Amniotic epithelial cell (primary cell): ENCODE measurements around the gene EIF2S2.
A peak's percentile ranks its signal among the peaks of the same experiment; 100 is the strongest.
"Not testable (repeated sequence)": the region's sequence is repeated elsewhere in the genome, so short reads cannot be mapped to it uniquely, and the experiment has no call there.

Experiments used
- DNase-seq: peaks from one replicate; pipeline ENCODE4 v3.0.0-alpha.2; 2010; ENCODE audit warnings: low read depth

EIF2S2 gene, protein sequence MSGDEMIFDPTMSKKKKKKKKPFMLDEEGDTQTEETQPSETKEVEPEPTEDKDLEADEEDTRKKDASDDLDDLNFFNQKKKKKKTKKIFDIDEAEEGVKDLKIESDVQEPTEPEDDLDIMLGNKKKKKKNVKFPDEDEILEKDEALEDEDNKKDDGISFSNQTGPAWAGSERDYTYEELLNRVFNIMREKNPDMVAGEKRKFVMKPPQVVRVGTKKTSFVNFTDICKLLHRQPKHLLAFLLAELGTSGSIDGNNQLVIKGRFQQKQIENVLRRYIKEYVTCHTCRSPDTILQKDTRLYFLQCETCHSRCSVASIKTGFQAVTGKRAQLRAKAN

DNA sequence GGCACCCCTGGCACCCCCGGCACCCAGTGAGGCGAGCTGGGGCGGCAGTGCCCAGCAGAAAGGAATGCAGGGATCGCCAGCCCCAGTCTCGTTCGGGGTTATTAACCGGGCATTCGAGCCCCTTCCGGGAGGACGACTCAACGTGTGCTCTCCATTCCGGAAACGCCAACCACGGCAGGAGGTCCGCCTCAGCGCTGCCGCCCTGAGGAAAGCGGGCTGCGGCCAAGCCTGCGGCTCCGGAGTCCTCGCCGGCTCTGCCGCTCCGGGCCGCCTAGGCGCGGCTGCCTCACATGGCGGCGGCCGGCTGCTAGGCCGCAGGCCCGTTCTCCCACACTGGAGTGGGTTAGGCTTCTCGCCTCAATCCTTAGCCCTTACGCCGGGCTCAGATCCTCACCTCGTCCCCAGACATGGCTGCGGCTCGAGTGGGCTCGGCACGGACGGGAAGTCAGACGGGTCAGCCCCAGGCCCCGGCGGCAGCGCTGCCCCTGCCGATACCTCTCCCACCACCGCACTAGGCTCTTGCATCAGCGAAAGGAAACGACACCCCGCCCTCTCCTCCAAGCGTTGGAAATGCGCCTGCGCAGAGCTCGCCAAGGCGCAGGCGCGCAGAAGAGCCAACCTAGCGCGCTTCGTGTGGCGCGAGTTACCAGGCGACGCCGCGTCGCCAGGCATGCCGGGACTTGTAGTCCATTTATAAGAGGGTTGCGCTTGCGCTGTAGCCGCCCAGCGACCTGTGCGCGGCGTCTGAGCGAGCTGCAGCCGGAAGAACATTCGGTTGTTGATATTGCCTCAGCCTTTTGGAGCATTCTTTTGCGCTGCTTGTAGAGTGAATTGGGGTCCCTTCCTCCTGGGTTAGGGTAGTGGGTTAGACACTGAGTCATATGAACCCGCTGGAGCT lies at the start of gene EIF2S2:
TSS of gene EIF2S2 (minus strand) at position 542 of the 898 bp plus-strand sequence. CDS start at position 409, 133 bp downstream.
- peak; percentile 98 for DNase-seq

DNA sequence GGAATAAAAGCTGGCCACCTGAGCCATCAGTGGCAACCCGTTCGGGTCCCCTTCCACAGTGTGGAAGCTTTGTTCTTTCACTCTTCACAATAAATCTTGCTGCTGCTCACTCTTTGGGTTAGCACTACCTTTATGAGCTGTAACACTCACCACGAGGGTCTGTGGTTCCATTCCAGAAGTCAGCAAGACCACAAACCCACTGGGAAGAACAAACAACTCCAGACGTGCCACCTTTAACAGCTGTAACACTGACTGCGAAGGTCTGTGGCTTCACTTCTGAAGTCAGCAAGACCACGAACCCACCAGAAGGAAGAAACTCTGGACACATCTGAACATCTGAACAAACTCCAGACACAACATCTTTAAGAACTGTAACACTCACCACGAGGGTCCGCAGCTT lies 45.7 kb upstream of the EIF2S2 start:
- not testable (repeated sequence) for DNase-seq

DNA sequence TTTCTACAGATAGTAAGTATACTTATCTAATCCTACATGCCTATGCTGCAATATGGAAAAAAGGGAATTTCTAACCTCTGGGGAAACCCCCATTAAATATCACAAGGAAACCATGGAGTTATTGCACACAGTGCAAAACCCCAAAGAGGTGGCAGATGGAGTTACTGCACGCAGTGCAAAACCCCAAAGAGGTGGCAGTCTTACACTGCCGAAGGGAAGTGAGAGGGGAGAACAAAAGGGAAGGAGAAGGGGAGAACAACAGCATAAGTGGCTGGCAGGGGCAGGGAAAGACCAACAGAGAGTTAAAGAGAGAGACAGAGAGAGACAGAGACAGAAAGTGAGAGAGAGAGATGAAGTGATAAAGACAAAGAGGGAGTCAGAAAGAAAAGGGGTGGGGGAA lies 43.8 kb upstream of the EIF2S2 start:
- no peak for DNase-seq

DNA sequence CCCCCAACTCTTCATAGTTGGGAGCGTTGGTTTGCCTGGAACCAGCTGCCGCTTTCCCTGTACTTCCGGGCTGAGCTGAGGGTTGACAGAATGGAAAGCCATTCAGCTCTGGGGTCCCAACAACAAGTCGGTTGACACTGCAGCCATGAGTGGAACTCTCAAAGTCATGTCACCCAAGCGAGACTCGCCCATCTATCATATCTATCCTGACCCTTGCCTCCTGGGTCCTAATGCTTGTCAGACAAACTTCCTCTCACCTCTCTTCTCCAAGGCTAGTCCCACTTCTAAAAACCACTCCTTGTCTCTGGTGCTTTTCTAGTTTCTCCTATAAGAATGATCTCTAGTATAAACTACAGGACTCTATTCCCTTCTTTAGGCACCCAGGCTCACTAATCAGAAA lies 41.1 kb upstream of the EIF2S2 start:
- DNase-seq, result not testable (repeated sequence)

DNA sequence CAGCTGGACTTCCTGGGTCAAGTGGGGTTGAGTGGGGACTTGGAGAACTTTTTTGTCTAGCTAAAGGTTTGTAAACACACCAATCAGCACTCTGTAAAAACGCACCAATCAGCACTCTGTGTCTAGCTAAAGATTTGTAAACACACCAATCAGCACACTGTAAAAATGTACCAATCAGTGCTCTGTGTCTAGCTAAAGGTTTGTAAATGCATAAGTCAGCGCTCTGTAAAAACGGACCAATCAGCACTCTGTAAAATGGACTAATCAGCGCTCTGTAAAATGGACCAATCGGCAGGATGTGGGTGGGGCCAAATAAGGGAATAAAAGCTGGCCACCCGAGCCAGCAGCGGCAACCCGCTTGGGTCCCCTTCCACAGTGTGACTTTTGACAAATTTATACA lies 40.0 kb upstream of the EIF2S2 start:
- not testable (repeated sequence) for DNase-seq

DNA sequence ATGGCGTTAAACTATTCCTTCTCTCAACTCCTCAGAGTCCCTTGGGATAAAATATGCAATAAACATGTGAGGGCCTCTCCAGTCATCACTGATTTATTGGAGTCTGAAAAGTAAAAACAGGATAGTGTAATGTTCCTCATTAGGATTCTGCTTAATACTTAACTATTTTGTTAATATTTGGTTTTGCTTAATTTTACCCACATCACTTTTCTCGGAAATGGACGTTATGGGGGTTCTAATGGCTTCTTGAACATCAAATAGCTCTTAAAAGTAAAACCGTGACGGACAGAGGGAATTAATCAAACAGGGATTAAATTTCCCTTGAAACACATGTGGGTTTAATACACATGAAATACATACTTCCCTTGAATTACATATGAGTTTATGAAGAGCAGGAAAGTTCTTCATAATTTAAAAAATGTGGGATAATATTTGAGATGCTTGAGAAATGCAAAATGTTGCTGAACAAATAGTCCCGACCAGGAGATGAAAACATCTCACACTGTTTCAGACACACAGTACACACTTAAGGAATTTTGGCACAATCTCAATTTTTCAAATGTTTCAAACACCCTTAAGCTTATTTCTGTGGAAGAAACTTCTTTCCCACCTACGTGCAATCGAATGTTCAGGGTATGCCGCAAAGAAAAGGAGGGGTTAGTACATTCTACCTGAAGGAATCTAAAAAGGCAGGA lies 38.4 kb upstream of the EIF2S2 start:
- no peak for DNase-seq

DNA sequence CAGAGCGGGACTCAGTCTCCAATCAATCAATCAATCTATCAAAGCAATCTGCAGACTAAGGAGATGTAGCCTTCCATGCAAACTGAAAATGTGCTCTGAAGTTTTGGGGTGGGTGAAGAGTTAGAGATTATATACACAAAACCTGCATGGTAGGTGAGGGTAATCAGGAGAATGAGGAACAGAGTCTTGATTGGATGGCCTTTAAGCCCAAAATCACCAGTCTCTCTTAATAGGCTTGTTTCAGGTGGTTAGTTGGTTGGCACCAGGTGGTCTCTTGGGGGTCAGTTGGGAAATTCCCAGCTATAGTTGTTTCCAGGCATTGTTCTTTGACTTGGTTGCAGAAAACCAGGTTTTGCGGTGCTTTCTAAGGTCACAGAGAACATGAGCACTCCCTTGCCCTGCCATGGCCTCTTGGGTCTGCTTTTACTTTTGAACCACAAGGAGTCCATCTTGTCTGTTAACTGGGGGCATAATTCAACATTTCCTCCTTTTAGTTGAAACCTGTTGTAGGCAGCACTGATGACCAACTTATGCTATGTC lies 33.3 kb upstream of the EIF2S2 start:
- DNase-seq, result no peak

DNA sequence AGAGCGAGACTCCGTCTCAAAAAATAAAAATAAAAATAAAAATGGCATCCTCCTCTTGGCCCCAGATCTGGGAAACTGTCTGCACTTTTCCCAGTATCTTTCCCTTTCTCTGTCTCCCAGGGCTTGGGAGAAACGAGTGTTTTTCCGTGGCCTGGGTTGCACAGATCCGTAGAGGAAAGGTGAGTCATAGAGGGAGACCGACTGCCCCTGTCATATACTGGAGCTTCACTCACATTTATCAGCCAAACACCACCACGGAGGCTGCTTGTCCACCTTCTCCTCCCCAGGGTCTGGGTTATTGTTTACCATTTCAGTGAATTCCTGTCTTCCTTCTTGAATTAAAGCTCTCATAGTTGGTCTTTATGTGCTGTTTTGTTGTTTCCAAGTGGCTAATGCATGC lies 31.9 kb upstream of the EIF2S2 start:
- peak; percentile 61 for DNase-seq

DNA sequence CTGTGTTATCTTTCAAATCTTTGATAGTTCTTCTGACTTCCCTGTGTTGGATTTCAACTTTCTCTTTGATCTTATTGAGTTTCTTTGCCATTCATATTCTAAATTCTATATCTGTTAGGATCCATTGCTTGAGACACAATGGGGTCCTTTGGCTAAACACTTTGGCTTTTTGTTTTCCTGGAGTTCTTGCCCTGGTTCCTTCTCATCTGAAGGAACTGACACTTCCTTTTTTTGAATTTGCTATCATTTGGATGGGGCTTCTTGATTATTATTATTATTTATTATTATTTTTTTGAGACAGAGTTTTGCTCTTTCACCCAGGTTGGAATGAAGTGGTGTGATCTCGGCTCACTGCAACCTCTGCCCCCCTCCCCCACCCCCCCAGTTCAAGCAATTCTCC lies 30.1 kb upstream of the EIF2S2 start:
- no peak for DNase-seq

DNA sequence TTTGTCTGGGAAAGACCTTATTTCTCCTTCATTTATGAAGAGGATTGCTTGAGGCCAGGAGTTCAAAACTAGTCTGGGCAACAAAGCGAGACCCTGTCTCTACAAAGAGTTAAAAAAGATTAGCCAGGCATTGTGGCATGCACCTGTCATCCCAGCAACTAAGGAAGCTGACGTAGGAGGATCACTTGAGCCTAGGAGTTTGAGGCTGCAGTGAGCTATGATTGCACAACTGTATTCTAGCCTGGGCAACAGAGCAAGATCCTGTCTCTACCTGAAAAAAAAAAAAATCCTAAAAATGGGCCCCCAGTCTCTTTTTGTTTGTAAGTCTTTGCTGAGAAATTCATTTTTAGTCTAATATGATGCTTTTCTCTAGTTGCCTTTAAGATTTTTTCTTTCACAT lies 29.2 kb upstream of the EIF2S2 start:
- DNase-seq, result no peak

DNA sequence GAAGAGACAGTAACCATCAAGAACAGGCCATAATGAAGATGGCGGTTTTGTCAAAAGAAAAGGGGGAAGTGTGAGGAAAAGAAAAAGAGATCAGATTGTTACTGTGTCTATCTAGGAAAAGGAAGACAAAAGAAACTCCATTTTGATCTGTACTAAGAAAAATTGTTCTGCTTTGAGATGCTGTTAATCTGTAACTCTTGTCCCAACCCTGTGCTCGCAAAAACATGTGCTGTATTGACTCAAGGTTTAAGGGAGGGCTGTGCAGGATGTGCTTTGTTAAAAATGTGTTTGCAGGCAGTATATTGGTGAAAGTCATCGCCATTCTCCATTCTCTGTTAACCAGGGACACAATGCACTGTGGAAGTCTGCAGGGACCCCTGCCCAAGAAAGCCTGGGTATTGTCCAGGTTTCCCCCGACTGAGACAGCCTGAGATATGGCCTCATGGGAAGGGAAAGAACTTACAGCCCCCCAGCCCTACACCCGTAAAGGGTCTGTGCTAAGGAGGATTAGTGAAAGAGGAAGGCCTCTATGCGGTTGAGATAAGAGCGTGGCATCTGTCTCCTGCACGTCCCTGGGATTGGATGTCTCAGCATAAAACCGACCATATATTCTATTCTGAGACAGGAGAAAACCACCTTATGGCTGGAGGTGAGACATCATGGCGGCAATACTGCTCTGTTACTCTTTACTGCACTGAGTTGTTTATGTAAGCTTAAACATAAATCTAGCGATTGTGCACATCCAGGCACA lies 23.7 kb upstream of the EIF2S2 start:
- not testable (repeated sequence) for DNase-seq

DNA sequence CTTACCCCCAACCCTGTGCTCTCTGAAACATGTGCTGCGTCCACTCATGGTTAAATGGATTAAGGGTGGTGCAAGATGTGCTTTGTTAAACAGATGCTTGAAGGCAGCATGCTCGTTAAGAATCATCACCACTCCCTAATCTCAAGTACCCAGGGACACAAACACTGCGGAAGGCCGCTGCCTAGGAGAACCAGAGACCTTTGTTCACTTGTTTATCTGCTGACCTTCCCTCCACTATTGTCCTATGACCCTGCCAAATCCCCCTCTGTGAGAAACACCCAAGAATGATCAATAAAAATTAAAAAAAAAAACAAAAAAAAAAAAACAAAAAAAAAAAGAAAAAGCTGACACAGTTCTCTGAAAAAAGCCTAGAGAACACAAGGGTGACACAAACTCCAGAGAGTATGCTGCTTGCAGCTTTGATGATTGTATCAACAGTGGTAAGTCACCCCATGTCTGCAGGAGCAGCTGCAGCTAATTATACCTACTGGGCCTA lies 21.4 kb upstream of the EIF2S2 start:
- DNase-seq, result not testable (repeated sequence)

DNA sequence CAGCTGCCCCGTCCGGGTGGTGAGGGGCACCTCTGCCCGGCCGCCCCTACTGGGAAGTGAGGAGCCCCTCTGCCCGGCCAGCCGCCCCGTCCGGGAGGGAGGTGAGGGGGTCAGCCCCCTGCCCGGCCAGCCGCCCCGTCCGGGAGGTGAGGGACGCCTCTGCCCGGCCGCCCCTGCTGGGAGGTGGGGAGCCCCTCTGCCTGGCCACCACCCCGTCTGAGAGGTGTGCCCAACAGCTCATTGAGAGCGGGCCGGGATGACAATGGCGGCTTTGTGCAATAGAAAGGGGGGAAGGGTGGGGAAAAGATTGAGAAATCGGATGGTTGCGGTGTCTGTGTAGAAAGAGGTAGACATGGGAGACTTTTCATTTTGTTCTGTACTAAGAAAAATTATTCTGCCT lies 20.9 kb upstream of the EIF2S2 start:
- DNase-seq, result not testable (repeated sequence)

DNA sequence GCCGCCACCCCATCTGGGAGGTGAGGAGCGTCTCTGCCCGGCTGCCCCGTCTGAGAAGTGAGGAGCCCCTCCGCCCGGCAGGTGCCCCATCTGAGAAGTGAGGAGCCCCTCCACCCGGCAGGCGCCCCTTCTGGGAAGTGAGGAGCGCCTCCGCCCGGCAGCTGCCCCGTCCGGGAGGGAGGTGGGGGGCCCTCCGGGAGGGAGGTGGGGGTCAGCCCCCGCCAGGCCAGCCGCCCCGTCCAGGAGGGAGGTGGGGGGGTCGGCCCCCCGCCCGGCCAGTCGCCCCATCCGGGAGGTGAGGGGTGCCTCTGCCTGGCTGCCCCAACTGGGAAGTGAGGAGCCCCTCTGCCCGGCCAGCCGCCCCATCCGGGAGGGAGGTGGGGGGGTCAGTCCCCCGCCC lies 20.4 kb upstream of the EIF2S2 start:
- not testable (repeated sequence) for DNase-seq

DNA sequence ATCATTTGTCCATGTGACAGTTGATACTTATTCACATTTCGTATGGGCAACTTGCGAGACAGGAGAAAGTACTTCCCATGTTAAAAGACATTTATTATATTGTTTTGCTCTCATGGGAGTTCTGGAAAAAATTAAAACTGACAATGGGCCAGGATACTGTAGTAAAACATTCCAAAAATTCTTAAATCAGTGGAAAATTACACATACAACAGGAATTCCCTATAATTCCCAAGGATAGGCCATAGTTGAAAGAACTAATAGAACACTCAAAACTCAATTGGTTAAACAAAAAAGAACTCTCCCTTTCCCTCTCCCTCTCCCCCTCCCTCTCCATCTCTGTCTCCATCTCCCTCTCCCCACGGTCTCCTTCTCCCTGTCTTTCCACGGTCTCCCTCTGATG lies 19.4 kb upstream of the EIF2S2 start:
- DNase-seq, result no peak

DNA sequence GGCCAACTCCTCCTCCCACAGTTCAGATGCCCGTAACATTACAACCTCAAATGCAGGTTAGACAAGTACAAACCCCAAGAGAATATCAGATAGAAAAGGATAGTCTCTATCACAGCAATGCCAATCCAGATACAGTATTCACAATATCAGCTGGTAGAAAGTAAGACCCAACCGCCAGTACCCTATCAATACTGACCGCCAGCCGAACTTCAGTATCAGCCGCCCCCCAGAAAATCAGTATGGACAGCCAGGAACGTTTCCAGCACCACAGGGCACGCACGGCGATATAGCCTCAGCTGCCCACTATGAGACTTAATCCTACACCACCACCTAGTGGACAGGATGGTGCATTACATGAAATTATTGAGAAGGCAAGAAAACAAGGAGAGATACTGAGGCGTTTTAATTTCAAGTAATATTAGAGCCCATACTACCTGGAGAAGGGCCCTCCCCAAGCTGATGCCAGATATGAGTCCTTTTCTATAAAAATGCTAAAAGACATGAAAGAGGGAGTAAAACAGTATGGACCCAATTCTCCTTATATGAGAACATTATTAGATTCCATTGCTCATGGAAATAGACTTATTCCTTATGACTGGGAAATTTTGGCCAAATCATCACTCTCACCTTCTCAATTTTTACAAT lies 17.6 kb upstream of the EIF2S2 start:
- peak; percentile 61 for DNase-seq

DNA sequence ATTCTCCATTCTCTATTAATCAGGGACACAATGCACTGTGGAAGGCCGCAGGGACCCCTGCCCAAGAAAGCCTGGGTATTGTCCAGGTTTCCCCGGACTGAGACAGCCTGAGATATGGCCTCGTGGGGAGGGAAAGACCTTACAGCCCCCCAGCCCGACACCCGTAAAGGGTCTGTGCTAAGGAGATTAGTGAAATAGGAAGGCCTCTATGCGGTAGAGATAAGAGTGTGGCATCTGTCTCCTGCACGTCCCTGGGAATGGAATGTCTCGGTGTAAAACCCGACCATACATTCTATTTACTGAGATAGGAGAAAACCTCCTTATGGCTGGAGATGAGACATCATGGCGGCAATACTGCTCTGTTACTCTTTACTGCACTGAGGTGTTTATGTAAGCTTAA lies 15.7 kb upstream of the EIF2S2 start:
- DNase-seq, result peak; percentile 24

DNA sequence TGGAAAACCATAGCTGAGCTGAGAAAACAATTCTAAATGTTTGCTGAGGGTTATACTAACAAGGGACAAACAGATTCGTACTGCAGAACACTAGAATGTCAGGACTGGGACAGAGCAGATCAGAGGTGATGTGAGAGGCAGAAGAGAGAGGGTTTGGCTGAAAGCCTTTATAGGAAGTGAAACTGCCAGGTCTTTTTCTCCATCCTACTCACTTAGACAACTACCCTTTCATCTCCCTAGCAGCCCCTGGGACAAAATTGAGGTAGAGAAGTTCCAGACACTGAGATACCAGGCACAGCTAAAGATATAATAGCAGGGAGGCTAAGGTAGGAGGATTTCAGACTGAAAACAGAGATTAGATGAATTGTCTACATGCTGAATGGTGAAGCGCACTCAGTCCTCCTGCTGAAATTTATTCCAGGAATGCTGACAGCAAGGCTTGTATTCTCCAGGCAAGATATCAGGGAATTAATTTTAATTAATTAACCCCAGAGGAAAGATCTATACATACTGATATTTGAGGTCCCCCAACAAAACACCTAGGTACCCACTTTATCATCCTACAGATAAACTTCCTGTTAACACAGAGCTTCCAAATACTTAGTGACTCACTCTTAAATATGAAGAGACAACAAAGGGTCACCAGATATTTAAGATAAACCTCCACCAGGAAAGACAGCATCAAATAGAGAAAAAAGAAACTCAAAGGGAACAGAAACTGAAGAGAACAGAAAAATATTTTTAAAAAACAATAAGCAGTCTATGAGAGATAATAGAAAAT lies 12.6 kb upstream of the EIF2S2 start:
- DNase-seq, result no peak

DNA sequence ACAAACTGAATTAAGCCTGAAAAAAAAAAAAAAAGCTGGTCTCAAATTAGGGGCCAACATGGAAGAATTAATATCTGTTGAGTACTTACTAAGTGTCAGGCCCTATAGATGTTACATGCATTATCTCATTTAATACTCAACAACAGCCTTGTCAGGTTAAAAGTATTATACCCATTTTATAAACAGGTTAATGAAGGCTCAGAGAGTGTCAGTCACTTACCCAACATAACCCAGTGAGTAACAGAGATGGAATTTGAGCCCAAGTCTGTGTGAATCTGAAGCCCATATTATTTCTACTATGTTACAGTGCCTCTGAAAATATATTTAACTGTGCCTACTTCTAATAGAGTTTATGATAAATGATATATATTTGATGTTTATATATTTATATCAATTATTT lies 11.3 kb upstream of the EIF2S2 start:
- no peak for DNase-seq
